Right atrium auricular region (tissue), 2 donors: ENCODE data around the gene NAA11. TPM values are rescaled to one million over a fixed set of nuclear protein-coding genes. Genes with fewer than 3 reads are reported as not detected.

ENCODE experiments used
- DNase-seq: peaks from one replicate; pipeline ENCODE4 v3.0.0-alpha.2; 2019; ENCODE audit warnings: low spot score
- H3K27ac ChIP-seq, 2 donors: fragments of 200-600 bp; sonication (generic); 1 replicate in 1 of 2; 2 replicates in 1 of 2; pipeline ENCODE4 v1.5.1; 2016 to 2019
- H3K27me3 ChIP-seq, 2 donors: fragments of 200-600 bp; sonication (generic); one replicate each; pipeline versions ENCODE4 v1.5.1 to v1.6.0; 2017 to 2019
- H3K36me3 ChIP-seq: fragments of 200-600 bp; sonication (generic); one replicate; pipeline ENCODE4 v1.5.1; 2016
- H3K4me1 ChIP-seq, 2 donors: fragments of 200-600 bp; sonication (generic); one replicate each; pipeline versions ENCODE4 v1.5.1 to v1.6.0; 2017 to 2019
- H3K4me3 ChIP-seq, 2 donors: fragments of 200-600 bp; sonication (generic); 1 replicate in 1 of 2; 2 replicates in 1 of 2; pipeline ENCODE4 v1.5.1; 2017 to 2019; ENCODE audit warnings: mild to moderate bottlenecking in 1 of 2, moderate library complexity in 1 of 2
- H3K9me3 ChIP-seq, 2 donors: fragments of 200-600 bp; sonication (generic); one replicate each; pipeline ENCODE4 v1.5.1; 2019
- total RNA-seq, 2 donors: library from RNA; depleted of rRNA; stranded (reverse); fragments of >200 nt; gene quantifications; one replicate each; pipeline ENCODE4 v1.1.0, GENCODE V29; 2016
- TF ChIP-seq, protein P1 (sequence below), 2 donors: fragments of 200-600 bp; sonication (generic); IDR thresholded peaks; one replicate each; pipeline ENCODE4 v1.5.1; 2019; ENCODE audit warnings: antibody characterized with exemption in 2 of 2

The NAA11 gene
- total RNA-seq, 2 donors from 2014 or later: not detected

DNA sequence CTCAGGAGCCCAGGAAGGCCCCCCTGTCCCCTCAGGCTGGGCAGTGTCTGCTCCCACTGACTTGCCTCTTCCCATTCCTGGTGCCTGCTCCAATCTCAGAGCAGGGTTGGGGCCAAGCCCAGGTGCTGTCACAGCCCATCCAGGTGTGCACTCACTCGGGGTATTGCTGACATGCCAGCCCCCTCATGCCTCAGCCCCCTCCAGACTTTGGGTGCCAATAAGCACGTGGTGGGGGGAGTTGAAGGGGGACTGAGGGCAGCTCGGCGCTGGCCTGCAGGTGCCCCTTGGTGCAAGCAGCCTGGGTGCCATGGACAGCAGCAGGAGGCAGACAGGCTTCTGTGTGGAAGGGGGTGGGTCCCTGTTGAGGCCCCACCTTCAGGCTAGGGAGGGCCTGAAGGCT is 28.4 kb downstream of the NAA11 start:
- Histone ChIP-seq H3K9me3 (no peaks in the 10 kb centered on the region), H3K36me3 (no peaks in the 10 kb centered on the region), H3K27ac (no peak overlapping the region), H3K4me1 (no peaks in the 10 kb centered on the region), H3K27me3 (no peaks in the 10 kb centered on the region), H3K4me3 (no peak overlapping the region)
- TF ChIP-seq, protein P1, sequence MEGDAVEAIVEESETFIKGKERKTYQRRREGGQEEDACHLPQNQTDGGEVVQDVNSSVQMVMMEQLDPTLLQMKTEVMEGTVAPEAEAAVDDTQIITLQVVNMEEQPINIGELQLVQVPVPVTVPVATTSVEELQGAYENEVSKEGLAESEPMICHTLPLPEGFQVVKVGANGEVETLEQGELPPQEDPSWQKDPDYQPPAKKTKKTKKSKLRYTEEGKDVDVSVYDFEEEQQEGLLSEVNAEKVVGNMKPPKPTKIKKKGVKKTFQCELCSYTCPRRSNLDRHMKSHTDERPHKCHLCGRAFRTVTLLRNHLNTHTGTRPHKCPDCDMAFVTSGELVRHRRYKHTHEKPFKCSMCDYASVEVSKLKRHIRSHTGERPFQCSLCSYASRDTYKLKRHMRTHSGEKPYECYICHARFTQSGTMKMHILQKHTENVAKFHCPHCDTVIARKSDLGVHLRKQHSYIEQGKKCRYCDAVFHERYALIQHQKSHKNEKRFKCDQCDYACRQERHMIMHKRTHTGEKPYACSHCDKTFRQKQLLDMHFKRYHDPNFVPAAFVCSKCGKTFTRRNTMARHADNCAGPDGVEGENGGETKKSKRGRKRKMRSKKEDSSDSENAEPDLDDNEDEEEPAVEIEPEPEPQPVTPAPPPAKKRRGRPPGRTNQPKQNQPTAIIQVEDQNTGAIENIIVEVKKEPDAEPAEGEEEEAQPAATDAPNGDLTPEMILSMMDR (IDR thresholded peaks at IDR 0.05): no peak
- no peak for DNase-seq

DNA sequence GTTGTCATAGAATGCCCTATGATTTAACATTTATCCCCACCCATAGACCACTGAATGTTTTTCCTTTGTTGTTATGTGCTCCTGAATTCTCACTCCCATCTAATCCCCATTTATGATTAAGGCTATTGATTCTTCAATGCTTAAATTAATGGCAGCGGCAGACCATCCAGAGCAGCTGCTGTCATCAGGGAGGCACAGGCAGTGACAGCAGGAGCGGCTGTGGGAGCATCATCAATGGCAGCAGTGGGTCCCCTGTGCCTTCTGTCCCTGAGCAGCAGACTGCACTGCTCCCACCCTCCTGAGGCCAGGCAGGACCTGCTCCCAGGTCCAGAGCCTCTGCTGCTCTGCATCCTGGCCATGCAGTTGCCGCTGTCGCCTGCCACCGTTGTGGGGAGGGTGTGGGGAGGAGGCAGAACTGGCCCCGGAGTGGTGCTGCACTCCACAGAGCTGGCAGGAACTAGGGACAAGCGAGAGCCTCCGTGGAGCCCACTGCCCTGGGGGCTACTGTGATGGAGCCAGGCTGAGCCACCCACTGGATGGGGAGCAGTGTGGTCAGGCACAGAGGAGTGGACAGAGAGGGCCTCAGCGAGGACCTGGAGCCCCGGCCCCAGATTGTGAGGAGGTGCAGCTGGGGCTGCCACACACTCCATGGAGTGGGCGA is 29.0 kb downstream of the NAA11 start:
- H3K27ac ChIP-seq: no peak overlapping the region
- TF ChIP-seq, protein P1 (IDR thresholded peaks at IDR 0.05): no peak
- H3K4me1 ChIP-seq: no peaks in the 10 kb centered on the region
- H3K36me3 ChIP-seq: no peaks in the 10 kb centered on the region
- H3K27me3 ChIP-seq: no peaks in the 10 kb centered on the region
- DNase-seq: no peak
- H3K4me3 ChIP-seq: no peak overlapping the region
- no peaks in the 10 kb centered on the region for H3K9me3 ChIP-seq

DNA sequence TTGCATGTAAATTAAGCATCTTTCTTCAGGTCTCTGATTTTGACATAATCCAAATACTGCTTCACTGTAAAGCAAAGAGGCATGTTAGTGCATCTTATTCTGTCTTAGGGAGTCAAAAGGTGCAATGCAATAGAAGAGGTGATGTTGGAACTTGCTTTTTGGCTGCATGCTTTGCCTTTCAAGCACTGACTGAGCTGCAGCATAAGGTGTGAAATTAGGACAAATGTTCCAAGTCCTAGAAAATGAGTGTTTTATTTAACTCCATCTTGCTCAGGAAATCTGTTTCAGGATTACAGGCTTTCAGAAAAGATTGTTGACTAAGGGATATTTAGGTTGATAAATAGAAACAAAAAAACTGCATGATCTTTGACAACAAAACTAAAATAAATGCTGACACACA is 30.8 kb downstream of the NAA11 start:
- no peaks in the 10 kb centered on the region for H3K9me3 ChIP-seq
- no peak overlapping the region for H3K27ac ChIP-seq
- H3K36me3 ChIP-seq: no peaks in the 10 kb centered on the region
- TF ChIP-seq, protein P1 (IDR thresholded peaks at IDR 0.05): no peak
- H3K27me3 ChIP-seq: no peaks in the 10 kb centered on the region
- no peak overlapping the region for H3K4me3 ChIP-seq
- no peaks in the 10 kb centered on the region for H3K4me1 ChIP-seq
- no peak for DNase-seq

DNA sequence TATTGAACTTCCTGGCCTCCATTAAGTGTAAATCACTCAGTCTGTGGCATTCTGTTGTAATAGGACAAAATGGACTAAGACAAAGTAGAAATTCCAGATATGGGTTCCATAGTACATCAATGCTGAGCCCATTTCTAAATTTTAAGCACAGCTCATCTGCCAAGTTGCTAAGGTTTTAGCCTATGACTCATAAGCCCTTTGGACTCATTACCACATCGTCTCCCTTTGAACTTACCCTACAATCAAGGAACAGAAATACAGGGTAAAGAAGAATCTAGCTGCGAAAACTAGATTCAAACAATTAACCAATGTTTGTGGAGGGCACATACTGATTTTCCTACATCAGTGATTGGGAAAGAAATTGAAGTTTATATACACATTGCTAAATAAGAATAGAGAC is 31.8 kb downstream of the NAA11 start:
- Histone ChIP-seq H3K27ac (no peak overlapping the region), H3K36me3 (no peaks in the 10 kb centered on the region), H3K27me3 (no peaks in the 10 kb centered on the region), H3K4me3 (no peak overlapping the region), H3K9me3 (no peaks in the 10 kb centered on the region), H3K4me1 (no peaks in the 10 kb centered on the region)
- TF ChIP-seq, protein P1 (IDR thresholded peaks at IDR 0.05): no peak
- DNase-seq: no peak

DNA sequence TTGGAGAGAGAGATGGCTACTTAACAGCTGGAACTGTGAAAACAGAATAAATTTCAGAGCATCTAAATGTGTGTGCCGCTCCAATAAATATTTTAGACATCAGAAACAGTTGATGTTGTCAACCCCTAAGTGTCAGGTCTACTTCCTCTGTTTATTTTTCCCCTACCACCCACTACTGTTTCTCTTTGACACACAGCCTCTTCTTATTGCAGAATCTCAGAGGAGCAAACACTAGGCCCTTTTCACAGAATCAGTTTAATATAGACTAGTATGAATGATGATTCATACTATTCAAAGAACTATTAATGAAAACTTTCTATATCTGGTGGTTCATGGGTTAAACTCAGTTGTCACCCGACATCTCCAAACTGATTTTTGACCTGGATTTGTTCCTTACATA is 33.9 kb downstream of the NAA11 start:
- H3K36me3 ChIP-seq: no peaks in the 10 kb centered on the region
- no peak for DNase-seq
- H3K27me3 ChIP-seq: no peaks in the 10 kb centered on the region
- no peak overlapping the region for H3K4me3 ChIP-seq
- H3K9me3 ChIP-seq: no peaks in the 10 kb centered on the region
- no peak overlapping the region for H3K27ac ChIP-seq
- no peaks in the 10 kb centered on the region for H3K4me1 ChIP-seq
- TF ChIP-seq, protein P1 (IDR thresholded peaks at IDR 0.05): no peak

DNA sequence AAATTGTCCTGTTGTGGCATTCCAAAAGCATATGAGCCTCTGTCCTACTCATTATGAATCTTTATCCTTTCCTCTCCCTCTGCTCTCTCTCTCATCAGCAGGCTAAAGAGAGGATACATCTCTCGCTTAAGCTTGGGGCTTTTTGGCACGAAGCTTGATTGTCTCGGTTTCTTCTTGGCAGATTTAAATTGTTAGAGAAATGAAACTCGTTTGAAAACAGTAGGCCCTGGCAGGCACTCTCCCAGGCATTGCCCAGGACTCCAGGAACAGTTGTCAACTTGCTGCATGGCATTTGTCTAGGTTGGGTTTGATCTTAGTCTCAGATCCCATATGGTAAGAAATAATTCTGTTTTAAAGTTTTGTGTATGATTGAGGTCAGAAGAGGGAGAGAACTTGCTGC is 35.5 kb downstream of the NAA11 start:
- H3K27ac ChIP-seq: no peak overlapping the region
- no peaks in the 10 kb centered on the region for H3K4me1 ChIP-seq
- DNase-seq: no peak
- H3K9me3 ChIP-seq: no peaks in the 10 kb centered on the region
- no peak overlapping the region for H3K4me3 ChIP-seq
- TF ChIP-seq, protein P1 (IDR thresholded peaks at IDR 0.05): no peak
- no peaks in the 10 kb centered on the region for H3K36me3 ChIP-seq
- no peaks in the 10 kb centered on the region for H3K27me3 ChIP-seq
